Measurements from ENCODE around the gene NRG4.
A peak's percentile ranks its signal among the peaks of the same experiment; 100 is the strongest.
"Not testable (repeated sequence)": the region's sequence is repeated elsewhere in the genome, so short reads cannot be mapped to it uniquely, and the experiment has no call there.

Gene NRG4

DNA sequence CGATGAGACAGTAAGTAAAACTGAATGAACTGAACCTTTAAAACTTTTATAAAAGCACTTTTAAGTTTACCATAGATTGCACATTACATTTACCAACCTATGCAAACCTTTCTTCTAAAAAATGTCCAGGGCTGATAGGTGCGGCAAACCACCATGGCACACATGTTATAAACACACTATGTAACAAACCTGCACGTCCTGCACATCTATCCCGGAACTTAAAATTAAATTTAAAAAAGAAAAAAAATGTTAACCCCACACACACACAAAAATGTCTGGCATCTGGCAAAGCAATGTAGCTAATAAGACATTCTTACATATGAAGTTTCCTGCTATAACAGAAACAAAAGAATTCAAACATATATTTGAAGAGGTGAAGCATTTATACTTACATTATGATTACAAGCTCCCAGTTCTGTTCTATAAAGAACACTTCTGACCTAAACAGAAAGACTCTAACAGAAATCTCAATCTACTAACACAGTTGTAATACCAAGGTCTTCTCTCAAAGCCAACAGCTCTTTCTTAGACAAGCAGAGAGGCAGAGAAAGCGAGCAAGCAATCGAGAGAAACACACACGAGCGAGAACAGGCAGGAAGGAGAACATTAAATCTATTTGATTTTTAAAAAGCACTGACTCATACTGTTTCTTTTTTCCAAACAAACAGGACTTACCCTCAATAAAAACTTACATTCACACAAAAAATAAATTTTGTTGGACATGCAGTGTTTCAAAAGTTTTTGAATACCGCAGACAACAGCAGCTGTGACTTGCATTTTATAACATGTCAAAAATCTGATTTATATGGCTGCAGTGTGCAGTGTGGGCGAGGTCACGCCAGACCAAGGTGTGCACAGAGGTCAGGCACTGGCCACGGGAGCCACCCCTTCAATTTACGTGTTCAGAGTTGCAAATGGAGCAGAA lies at the start of gene NRG4:
Gene NRG4 (minus strand): TSS at position 798 of the 925 bp plus-strand sequence. CDS start 1,194 bp downstream, outside the sequence.
- DNase-seq, result no peak

DNA sequence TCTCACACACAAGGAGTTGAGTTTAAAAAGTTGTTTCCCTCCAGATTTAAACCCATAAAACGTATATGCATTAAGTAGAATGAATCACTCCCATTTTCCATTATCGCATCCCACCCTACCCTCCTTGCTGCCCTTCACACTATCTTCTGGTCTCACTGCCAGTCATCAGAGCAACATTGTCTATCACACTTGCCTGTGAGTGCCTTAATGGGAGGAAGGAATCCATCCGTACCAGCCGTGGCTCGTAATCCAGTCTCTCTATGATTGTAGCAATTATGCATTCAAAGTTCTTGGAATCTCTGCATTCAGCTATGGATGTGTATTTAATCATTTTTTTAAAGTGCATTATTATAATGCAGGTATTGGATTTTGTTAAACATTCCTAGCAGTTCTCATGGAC lies 49.5 kb upstream of the NRG4 start:
- no peak for DNase-seq

- peak; percentile 12 for DNase-seq
Measured at GRCh38 chr15:76060118-76060989, 48.1 kb upstream of the NRG4 start.

DNA sequence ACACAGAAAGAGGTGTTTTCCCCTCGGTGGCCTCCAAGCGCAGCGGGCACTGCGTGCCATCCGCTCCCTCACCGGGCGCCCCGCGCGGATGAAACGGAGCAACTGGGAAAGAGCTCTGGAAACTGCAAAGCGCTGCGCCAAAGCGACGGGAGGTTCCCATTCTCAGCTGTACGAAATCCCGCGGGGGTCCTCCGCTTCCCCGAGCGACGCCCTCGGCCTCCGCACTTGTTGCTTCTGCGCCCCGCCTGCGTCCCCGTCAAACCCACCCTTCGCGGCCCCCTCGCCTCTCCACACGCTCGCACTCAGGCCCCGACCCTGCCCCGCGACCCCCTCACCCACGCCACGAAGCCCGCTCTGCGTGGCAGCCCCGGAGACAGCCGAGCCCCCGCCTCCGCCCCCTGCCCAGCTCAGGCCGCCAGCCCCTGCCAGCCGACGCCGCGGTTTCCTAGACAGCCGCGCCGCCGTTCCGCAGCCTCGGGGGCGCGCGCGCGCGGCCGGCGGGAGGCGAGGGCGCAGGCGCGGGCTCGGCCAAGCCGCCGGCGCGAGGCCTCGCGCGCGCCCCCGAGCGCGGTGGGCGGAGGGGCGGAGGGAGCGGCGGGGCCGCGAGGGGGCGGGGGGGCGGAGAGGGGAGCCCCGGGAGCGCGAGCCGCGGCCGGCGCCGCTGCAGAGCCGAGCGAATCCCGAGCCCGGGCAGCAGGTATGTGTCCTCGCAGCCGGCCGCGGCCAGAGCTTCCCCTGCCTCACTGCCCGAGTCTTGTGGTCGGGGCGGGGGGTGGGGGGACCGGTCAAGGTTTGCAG lies 47.3 kb upstream of the NRG4 start, which contains the start of gene TMEM266:
Gene TMEM266 (plus strand): TSS at position 666 of the 798 bp plus-strand sequence. CDS start 74,279 bp downstream, outside the sequence.
- DNase-seq, result peak; percentile 39

DNA sequence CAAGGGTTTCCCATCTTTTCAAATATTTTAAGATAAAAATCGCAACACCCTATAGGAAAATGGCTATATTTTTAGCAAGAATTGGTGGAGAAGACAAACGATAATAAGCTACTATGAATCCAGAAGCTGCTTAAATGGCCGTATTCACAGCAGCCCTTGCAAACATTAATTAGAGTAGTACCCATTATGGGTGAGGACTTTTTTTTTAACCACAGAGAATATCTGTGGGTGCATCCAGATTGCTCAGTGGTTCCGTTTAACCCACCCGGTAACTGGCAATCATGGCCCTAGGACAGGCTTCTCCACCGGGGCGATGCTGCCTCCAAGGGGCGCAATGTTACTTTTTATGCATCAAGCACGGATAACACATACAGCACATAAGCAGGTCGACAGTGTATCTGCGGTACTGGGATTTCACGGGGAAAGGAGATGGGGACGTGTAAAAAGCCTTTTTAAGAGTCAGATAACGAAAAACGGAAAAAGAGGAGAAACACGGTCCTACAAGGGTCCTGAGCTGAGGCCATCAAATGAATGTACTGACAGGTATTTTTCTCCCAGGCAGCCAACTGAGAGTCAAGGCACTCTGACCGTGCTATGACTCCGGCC lies 46.6 kb upstream of the NRG4 start:
- peak; percentile 13 for DNase-seq

DNA sequence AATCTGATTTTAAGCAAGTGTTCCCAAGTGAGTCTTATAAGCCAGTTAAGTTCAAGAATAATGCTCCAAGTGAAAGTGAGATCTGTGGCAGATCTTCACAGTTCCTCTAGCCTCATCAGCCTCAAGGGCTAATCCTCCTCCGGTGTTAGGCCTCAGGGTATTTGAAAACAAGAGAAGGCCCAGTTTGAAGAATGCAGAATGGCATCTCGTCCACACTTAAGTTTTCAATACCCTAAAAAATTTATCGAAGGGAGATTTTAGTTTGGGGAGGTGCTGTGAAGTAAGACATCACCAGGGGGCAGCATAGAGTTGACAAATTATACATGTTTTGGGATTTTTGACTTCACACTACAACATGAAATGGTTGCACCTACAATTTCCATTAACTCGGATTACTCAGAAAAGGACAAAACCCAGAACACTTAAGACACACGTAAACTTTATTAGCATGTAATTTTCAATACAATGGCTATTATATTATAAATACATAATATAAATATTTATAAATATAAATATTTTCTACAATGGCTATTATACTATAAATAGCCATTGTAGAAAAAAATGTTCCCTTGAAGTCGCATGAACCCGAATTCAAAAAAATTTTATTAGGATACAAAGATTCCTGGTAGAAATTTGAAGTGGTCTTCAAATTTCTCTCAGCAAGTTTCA lies 45.2 kb upstream of the NRG4 start:
- DNase-seq, result peak; percentile 30

- no peak for DNase-seq
Measured at GRCh38 chr15:76056931-76057330, 44.7 kb upstream of the NRG4 start.

GRCh38 chr15:76054201-76054600 lies 42.0 kb upstream of the NRG4 start:
- DNase-seq, result not testable (repeated sequence)

DNA sequence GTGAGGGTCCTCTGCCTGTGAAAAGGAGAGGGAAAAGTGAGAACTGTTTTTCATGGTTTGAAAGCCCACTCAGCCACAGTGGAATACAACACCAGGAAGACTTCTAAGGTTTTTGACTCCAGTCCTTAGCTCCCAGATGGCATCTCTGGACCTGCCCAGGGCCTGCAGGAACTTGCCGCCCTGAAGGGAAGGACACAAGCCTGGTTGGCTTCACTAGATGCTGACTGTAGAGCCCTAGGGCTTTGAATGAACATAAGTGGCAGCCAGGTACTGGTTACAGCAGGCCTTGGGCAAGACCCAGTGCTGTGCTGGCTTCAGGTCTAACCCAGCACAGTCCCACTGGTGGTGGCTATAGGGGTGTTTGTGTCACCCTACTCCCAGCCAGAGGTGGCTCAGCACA lies 26.3 kb upstream of the NRG4 start:
- no peak for DNase-seq

DNA sequence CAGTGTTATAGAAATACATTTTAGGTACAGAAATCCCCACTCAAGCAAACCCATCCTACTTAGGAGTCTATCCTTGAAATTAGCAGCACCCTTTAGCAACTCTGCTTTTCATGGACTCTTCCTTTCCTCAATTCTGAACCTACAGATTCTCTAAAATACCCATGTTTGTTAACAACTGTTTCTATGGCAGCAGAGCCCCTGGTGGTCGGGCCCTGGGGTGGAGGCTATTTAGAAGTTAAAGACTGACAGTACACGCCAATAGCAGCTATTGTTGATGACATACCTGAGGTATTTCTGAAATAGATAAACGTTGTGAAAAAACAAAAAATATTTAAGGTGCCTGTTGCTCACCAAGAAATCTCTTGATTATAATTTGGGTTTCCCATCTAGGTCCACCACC lies 23.4 kb upstream of the NRG4 start:
- DNase-seq, result no peak

GRCh38 chr15:76034111-76034510 lies 21.9 kb upstream of the NRG4 start:
- no peak for DNase-seq

GRCh38 chr15:76033438-76033837 lies 21.2 kb upstream of the NRG4 start:
- DNase-seq, result no peak

DNA sequence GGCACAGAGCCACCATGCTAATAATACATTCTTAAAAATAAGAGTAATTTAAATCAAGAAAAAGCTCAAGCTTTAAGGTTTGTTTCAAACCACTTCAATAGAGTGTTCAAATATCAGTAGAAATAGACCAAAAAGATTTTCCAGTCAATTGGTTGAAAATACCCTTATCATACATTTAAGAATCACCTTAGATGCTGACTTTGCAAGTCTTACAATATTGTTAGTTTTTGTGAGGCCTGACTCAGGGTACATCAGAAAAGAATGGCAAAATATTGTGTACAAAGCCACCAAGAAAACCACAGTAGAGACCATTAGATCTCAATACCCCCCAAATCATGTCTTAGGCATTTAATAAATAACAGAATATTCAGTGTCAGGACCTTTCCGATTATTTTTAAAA lies 19.8 kb upstream of the NRG4 start:
- no peak for DNase-seq

DNA sequence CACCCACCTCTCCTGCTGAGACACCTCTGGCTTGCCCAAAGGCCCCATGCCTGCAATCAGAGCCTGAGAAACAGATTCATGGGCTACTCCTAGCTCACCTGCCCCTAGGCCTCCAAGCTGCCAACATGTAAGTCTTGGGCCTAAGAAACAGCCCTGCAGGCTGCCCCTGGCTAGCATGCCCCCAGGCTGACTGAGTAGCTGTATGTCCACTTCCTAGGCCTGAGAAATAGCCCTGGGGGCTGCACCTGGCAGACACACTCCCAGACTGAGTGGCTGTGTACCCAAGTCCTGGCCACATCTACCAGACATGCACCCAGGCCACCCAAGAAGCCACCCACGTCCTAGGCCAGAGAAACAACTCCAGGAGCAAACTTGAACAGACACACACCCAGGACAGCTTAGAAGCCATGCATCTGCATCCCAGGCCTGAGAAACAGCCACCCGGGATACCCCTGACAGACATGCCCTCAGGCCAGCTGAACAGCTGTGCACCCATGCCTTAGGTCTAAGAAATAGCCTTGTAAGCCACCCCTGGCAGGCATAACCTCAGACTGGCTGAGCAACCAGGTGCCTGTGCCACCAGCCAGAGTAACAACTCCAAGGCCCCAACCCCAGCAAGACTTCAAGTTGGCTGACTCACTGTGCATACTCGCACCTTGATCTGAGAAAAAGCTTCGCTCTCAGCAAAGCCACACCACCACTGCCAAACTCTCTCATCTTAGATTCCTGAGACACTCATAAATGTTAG lies 12.0 kb upstream of the NRG4 start:
- DNase-seq, result no peak

- DNase-seq, result not testable (repeated sequence)
Measured at GRCh38 chr15:76013470-76013869, 1.2 kb upstream of the NRG4 start.

GRCh38 chr15:76010613-76011012 lies 1.6 kb downstream of the NRG4 start:
- DNase-seq, result no peak

GRCh38 chr15:76006136-76006778 lies 6.0 kb downstream of the NRG4 start:
- DNase-seq, result no peak

- DNase-seq, result no peak
Measured at GRCh38 chr15:76003364-76003763, 8.9 kb downstream of the NRG4 start.

DNA sequence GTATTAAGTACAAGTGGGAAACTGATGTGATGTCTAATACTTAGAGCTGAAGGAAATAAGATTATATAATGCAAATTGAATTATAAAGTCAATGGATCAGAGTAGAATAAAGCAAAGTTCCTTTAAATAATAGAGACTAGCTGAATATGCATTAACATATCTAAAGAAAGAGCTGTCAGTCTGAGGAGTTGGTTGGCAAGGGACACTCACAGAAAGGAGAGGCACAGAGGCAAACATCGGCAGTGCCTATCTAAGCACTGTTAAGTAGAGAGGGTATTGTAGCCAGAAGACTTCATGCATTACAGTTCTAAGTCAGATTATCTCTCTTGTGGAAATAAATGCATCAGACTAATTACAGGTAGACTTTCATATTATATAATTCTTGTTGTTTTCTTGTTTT lies 16.6 kb downstream of the NRG4 start:
- DNase-seq, result no peak

GRCh38 chr15:75994220-75994619 lies 18.0 kb downstream of the NRG4 start:
- DNase-seq, result no peak

All from activated naive CD4-positive, alpha-beta T cell treated with anti-CD3 and anti-CD28 coated beads, Interleukin-2, amount 50 U/mL, for 16 hours (primary cell).